HCT116 (cell line): Measurements from ENCODE around the gene RBM28. TPM values are rescaled to one million over a fixed set of nuclear protein-coding genes. Genes with fewer than 3 reads are reported as not detected.

Experiments used
- ATAC-seq: fragments of 200-7000 bp; cut with Tn5 transposase; 2 replicates; pipeline ENCODE4 v1.9.1; 2020; ENCODE audit warnings: mild to moderate bottlenecking, moderate library complexity
- BruUV-seq: library from RNA; stranded (reverse); fragments of 400-500 nt; replicated peaks from 2 replicates; lab custom pipeline; 2021; lab: Mats Ljungman, UMichigan
- CTCF ChIA-PET: fragments of 300-600 bp; sonication (Branson Sonifier 250); formaldehyde crosslinking; loops from one replicate; lab custom pipeline; 2021; ENCODE audit warnings: antibody characterized with exemption; lab: Charles Lee
- POLR2A ChIA-PET: fragments of 300-600, 350-600 bp; sonication (Branson Sonifier 250); formaldehyde crosslinking; loops from one replicate; lab custom pipeline; 2021; ENCODE audit warnings: antibody characterized with exemption; lab: Charles Lee
- RAD21 ChIA-PET, 2 experiments: fragments of 300-600 bp; sonication (Branson Sonifier 250); formaldehyde crosslinking; loops; one replicate each; lab custom pipeline; 2023; ENCODE audit warnings: low total read pairs in 2 of 2; ENCODE audit not compliant: uncharacterized antibody in 2 of 2, unreplicated experiment in 2 of 2, low non-redundant PET in 1 of 2; lab: Charles Lee
- DNase-seq: peaks from one replicate; pipeline ENCODE4 v3.0.0-alpha.2; 2010; ENCODE audit warnings: low read depth, low spot score
- H2AFZ ChIP-seq: fragments of 200-600 bp; shearing (Covaris generic), sonication (generic); 2 replicates; pipeline ENCODE4 v1.6.1; 2017; ENCODE audit warnings: low read depth, mixed run types, mixed read lengths, antibody characterized with exemption, low read length; ENCODE audit not compliant: poor library complexity, severe bottlenecking
- H3K27ac ChIP-seq: 2 replicates; pipeline ENCODE4 v1.5.1; 2012; ENCODE audit warnings: low read depth, low read length
- H3K27me3 ChIP-seq: fragments of 200-600 bp; sonication (generic); 2 replicates; pipeline ENCODE4 v1.6.1; 2016; ENCODE audit warnings: mixed run types, low read length, mixed read lengths; ENCODE audit not compliant: insufficient read depth
- H3K36me3 ChIP-seq, 2 experiments: fragments of 200-500 bp in 1 of 2; fragments of 200-600 bp in 1 of 2; sonication (Bioruptor generic) in 1 of 2; sonication (generic) in 1 of 2; 2 replicates each; pipeline versions ENCODE4 v1.5.1 to v1.6.1; 2014 to 2016; ENCODE audit warnings: low read length in 2 of 2, inconsistent platforms in 1 of 2, mixed read lengths in 1 of 2, mixed run types in 1 of 2; ENCODE audit not compliant: insufficient read depth in 2 of 2, control insufficient read depth in 1 of 2
- H3K4me1 ChIP-seq, 2 experiments: fragments of 200-600 bp in 1 of 2; sonication (generic) in 1 of 2; 2 replicates each; pipeline versions ENCODE4 v1.5.1 to v1.6.1; 2012 to 2017; ENCODE audit warnings: low read length in 2 of 2, inconsistent platforms in 1 of 2, mild to moderate bottlenecking in 1 of 2, mixed read lengths in 1 of 2, mixed run types in 1 of 2, moderate library complexity in 1 of 2; ENCODE audit not compliant: insufficient read depth in 2 of 2, control insufficient read depth in 1 of 2
- H3K4me2 ChIP-seq: fragments of 200-600 bp; sonication (generic); 2 replicates; pipeline ENCODE4 v1.6.1; 2017; ENCODE audit warnings: mixed run types, low read length, mixed read lengths
- H3K4me3 ChIP-seq, 2 experiments: fragments of 200-600 bp in 1 of 2; sonication (generic) in 1 of 2; replicated peaks in 1 of 2; 2 replicates each; pipeline ENCODE4 v1.5.1; 2011 to 2016; ENCODE audit warnings: low read length in 2 of 2, control low read depth in 1 of 2, low read depth in 1 of 2, mild to moderate bottlenecking in 1 of 2, mixed read lengths in 1 of 2, mixed run types in 1 of 2
- H3K79me2 ChIP-seq: fragments of 200-600 bp; sonication (generic); 2 replicates; pipeline ENCODE4 v1.6.1; 2017; ENCODE audit warnings: mild to moderate bottlenecking, mixed run types, low read length, moderate library complexity, mixed read lengths; ENCODE audit not compliant: insufficient read depth
- H3K9ac ChIP-seq: fragments of 200-600 bp; sonication (generic); 2 replicates; pipeline ENCODE4 v1.6.1; 2016; ENCODE audit warnings: low read length, mixed read lengths
- H3K9me2 ChIP-seq: fragments of 200-600 bp; sonication (generic), shearing (Covaris generic); 2 replicates; pipeline ENCODE4 v1.6.1; 2017; ENCODE audit warnings: mixed run types, mild to moderate bottlenecking, moderate library complexity; ENCODE audit not compliant: insufficient read depth
- H3K9me3 ChIP-seq, 2 experiments: fragments of 200-500 bp in 1 of 2; fragments of 200-600 bp in 1 of 2; sonication (Bioruptor generic) in 1 of 2; sonication (generic) in 1 of 2; 2 replicates each; pipeline ENCODE4 v1.6.1; 2014 to 2017; ENCODE audit warnings: low read length in 2 of 2, mixed read lengths in 2 of 2, inconsistent platforms in 1 of 2, low read depth in 1 of 2, mild to moderate bottlenecking in 1 of 2, mixed run types in 1 of 2, moderate library complexity in 1 of 2; ENCODE audit not compliant: control insufficient read depth in 1 of 2, insufficient read depth in 1 of 2
- H4K20me1 ChIP-seq: fragments of 200-600 bp; sonication (generic), shearing (Covaris generic); 2 replicates; pipeline ENCODE4 v1.6.1; 2017; ENCODE audit warnings: mixed run types, mild to moderate bottlenecking, moderate library complexity; ENCODE audit not compliant: insufficient read depth
- EGR1 ChIP-seq: IDR thresholded peaks from 2 replicates; pipeline ENCODE4 v1.6.1; 2012; ENCODE audit warnings: low read depth
- JUND ChIP-seq: IDR thresholded peaks from 2 replicates; pipeline ENCODE4 v1.6.1; 2012
- POLR2A ChIP-seq: IDR thresholded peaks from 2 replicates; pipeline ENCODE4 v1.7.0; 2011; ENCODE audit warnings: borderline replicate concordance; ENCODE audit not compliant: insufficient read depth, insufficient read length; ENCODE audit errors: extremely low read depth
- POLR2AphosphoS5 ChIP-seq: IDR thresholded peaks from 2 replicates; pipeline ENCODE4 v1.6.1; 2011; ENCODE audit warnings: mild to moderate bottlenecking, low read depth, low read length, moderate library complexity
- RAD21 ChIP-seq: IDR thresholded peaks from 2 replicates; pipeline ENCODE4 v1.6.1; 2012; ENCODE audit warnings: low read depth, mild to moderate bottlenecking
- SIN3A ChIP-seq: IDR thresholded peaks from 2 replicates; pipeline ENCODE4 v1.6.1; 2012; ENCODE audit warnings: low read depth
- YY1 ChIP-seq: IDR thresholded peaks from 2 replicates; pipeline ENCODE4 v1.6.1; 2011; ENCODE audit warnings: low read length, low read depth, moderate library complexity, mild to moderate bottlenecking; ENCODE audit not compliant: insufficient replicate concordance; ENCODE audit errors: extremely low read depth
- ZNF274 ChIP-seq: fragments of 200-500 bp; sonication (Bioruptor generic); IDR thresholded peaks from 2 replicates; pipeline ENCODE4 v1.6.1; 2014; ENCODE audit warnings: mild to moderate bottlenecking, low read depth, low read length, inconsistent platforms
- intact Hi-C: fragments of 100-400 bp; cut with micrococcal nuclease; formaldehyde crosslinking; loops from 2 replicates; pipeline ENCODE4 v1.10.0; 2022
- total RNA-seq: library from RNA; stranded (reverse); gene quantifications from one replicate; pipeline ENCODE4 v1.2.1, GENCODE V29; 2021; ENCODE audit not compliant: unreplicated experiment
- TF ChIP-seq, protein P1 (sequence below), 3 experiments: fragments of 200-600 bp in 1 of 3; sonication (generic) in 1 of 3; IDR thresholded peaks in 2 of 3; conservative IDR thresholded peaks in 1 of 3; 2 replicates each; pipeline ENCODE4 v1.5.1; 2012 to 2017; ENCODE audit warnings: low read depth in 2 of 3, low read length in 2 of 3, antibody characterized with exemption in 1 of 3, borderline replicate concordance in 1 of 3, control low read depth in 1 of 3, mild to moderate bottlenecking in 1 of 3, mixed read lengths in 1 of 3, mixed run types in 1 of 3, moderate library complexity in 1 of 3; ENCODE audit not compliant: insufficient read depth in 1 of 3
- TF ChIP-seq, protein P2 (sequence below): IDR thresholded peaks from 2 replicates; pipeline ENCODE4 v1.6.1; 2011; ENCODE audit warnings: mild to moderate bottlenecking, low read length, moderate library complexity; ENCODE audit not compliant: insufficient replicate concordance; ENCODE audit errors: extremely low read depth

Gene RBM28
- total RNA-seq, 1 experiment from 2014 or later, result 66.3 TPM

DNA sequence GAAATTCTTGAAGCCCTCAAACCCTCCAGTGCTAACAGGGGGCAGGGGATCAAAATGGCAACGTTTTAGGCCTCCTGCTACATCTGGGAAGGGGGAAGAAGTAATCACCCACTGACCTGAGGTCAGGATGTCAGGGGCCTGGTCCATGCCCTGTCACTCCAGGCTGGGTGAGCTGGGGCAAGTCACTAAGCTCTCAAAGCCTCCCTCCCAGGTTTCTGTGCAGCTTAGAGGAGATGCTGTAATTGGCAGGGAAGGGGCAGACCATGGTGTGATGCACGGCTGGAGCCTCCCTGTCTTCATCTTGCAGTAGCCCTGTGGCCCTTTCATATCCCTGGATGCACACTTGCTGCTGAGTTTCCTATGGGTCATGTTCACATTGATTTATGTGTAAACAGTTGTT lies 75.5 kb downstream of the RBM28 start:
- ATAC-seq (no peak), DNase-seq (no peak)
- H3K36me3 ChIP-seq, result no peaks in the 10 kb centered on the region
- H3K27ac ChIP-seq, result no peak overlapping the region
- BruUV-seq, result no TSS peak
- H3K27me3 ChIP-seq, result no peaks in the 10 kb centered on the region
- no peak overlapping the region for H3K9ac ChIP-seq
- no peak overlapping the region for H2AFZ ChIP-seq
- H3K9me2 ChIP-seq, result no peaks in the 10 kb centered on the region
- intact Hi-C loops, result no loop called here
- H3K4me2 ChIP-seq, result no peak overlapping the region
- H4K20me1 ChIP-seq, result no peaks in the 10 kb centered on the region
- CTCF ChIA-PET, result no interaction called here
- POLR2A ChIA-PET, result no interaction called here
- RAD21 ChIA-PET, result no interaction called here
- H3K79me2 ChIP-seq, result no peaks in the 10 kb centered on the region
- TF ChIP-seq POLR2AphosphoS5 (no peak), POLR2A (no peak), YY1 (no peak), SIN3A (no peak), JUND (no peak), ZNF274 (no peak), EGR1 (no peak), RAD21 (no peak)
- TF ChIP-seq, protein P1, sequence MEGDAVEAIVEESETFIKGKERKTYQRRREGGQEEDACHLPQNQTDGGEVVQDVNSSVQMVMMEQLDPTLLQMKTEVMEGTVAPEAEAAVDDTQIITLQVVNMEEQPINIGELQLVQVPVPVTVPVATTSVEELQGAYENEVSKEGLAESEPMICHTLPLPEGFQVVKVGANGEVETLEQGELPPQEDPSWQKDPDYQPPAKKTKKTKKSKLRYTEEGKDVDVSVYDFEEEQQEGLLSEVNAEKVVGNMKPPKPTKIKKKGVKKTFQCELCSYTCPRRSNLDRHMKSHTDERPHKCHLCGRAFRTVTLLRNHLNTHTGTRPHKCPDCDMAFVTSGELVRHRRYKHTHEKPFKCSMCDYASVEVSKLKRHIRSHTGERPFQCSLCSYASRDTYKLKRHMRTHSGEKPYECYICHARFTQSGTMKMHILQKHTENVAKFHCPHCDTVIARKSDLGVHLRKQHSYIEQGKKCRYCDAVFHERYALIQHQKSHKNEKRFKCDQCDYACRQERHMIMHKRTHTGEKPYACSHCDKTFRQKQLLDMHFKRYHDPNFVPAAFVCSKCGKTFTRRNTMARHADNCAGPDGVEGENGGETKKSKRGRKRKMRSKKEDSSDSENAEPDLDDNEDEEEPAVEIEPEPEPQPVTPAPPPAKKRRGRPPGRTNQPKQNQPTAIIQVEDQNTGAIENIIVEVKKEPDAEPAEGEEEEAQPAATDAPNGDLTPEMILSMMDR (IDR thresholded peaks at IDR 0.05 in 2 of 3, conservative IDR thresholded peaks at IDR 0.05 in 1 of 3; ENCODE audit: borderline replicate concordance in 1 of 3, insufficient read depth in 1 of 3, low read depth in 2 of 3, low read length in 2 of 3), result no peak
- TF ChIP-seq, protein P2, sequence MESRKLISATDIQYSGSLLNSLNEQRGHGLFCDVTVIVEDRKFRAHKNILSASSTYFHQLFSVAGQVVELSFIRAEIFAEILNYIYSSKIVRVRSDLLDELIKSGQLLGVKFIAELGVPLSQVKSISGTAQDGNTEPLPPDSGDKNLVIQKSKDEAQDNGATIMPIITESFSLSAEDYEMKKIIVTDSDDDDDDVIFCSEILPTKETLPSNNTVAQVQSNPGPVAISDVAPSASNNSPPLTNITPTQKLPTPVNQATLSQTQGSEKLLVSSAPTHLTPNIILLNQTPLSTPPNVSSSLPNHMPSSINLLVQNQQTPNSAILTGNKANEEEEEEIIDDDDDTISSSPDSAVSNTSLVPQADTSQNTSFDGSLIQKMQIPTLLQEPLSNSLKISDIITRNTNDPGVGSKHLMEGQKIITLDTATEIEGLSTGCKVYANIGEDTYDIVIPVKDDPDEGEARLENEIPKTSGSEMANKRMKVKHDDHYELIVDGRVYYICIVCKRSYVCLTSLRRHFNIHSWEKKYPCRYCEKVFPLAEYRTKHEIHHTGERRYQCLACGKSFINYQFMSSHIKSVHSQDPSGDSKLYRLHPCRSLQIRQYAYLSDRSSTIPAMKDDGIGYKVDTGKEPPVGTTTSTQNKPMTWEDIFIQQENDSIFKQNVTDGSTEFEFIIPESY, result no peak
- no peak overlapping the region for H3K4me3 ChIP-seq
- H3K4me1 ChIP-seq, result peaks cover 16 to 21% of the 10 kb centered on the region in 2 experiments
- H3K9me3 ChIP-seq, result no peaks in the 10 kb centered on the region
